Loucy (cell line): ENCODE results near the gene PALD1.
A peak's percentile ranks its signal among the peaks of the same experiment; 100 is the strongest.

Experiments used
- H2AFZ ChIP-seq: fragments of 200-600 bp; sonication (generic); 2 replicates; pipeline ENCODE4 v1.6.0; 2016; ENCODE audit warnings: antibody characterized with exemption, mild to moderate bottlenecking, low read length, moderate library complexity
- H3F3A ChIP-seq: fragments of 200-600 bp; 2 replicates; pipeline ENCODE4 v1.6.0; 2016; ENCODE audit warnings: antibody characterized with exemption, low read depth, mild to moderate bottlenecking
- H3K27me3 ChIP-seq: fragments of 200-600 bp; sonication (generic); 2 replicates; pipeline ENCODE4 v1.6.1; 2014; ENCODE audit warnings: low read length, mild to moderate bottlenecking; ENCODE audit not compliant: insufficient read depth, poor library complexity, severe bottlenecking
- H3K36me3 ChIP-seq: fragments of 200-600 bp; sonication (generic); 2 replicates; pipeline ENCODE4 v1.6.1; 2016; ENCODE audit warnings: low read length; ENCODE audit not compliant: insufficient read depth
- H3K4me1 ChIP-seq: fragments of 200-600 bp; sonication (generic); 2 replicates; pipeline ENCODE4 v1.5.1; 2014; ENCODE audit warnings: low read length, mild to moderate bottlenecking; ENCODE audit not compliant: insufficient read depth, poor library complexity, severe bottlenecking
- H3K4me2 ChIP-seq: fragments of 200-600 bp; sonication (generic); 2 replicates; pipeline ENCODE4 v1.6.0; 2014; ENCODE audit warnings: antibody characterized with exemption, low read length, low read depth, mild to moderate bottlenecking; ENCODE audit not compliant: poor library complexity, severe bottlenecking
- H3K4me3 ChIP-seq: fragments of 200-600 bp; sonication (generic); 2 replicates; pipeline ENCODE4 v1.5.1; 2014; ENCODE audit warnings: low read length, mild to moderate bottlenecking, mixed read lengths; ENCODE audit not compliant: poor library complexity, severe bottlenecking
- H3K79me2 ChIP-seq: fragments of 200-600 bp; sonication (generic); 2 replicates; pipeline ENCODE4 v1.6.1; 2014; ENCODE audit warnings: low read length; ENCODE audit not compliant: insufficient read depth
- H3K9ac ChIP-seq: fragments of 200-600 bp; sonication (generic); 2 replicates; pipeline ENCODE4 v1.6.0; 2014; ENCODE audit warnings: mild to moderate bottlenecking, low read depth, low read length, moderate library complexity; ENCODE audit not compliant: poor library complexity, severe bottlenecking
- H3K9me2 ChIP-seq: fragments of 200-600 bp; sonication (generic); replicated peaks from 2 replicates; pipeline ENCODE4 v1.6.1; 2016; ENCODE audit warnings: low read depth, low read length, mixed read lengths
- H3K9me3 ChIP-seq: fragments of 200-600 bp; sonication (generic); 2 replicates; pipeline ENCODE4 v1.6.1; 2014; ENCODE audit warnings: mild to moderate bottlenecking, antibody characterized with exemption, low read length, low read depth; ENCODE audit not compliant: insufficient read depth
- H4K20me1 ChIP-seq: fragments of 200-600 bp; sonication (generic); 2 replicates; pipeline ENCODE4 v1.6.0; 2014; ENCODE audit warnings: antibody characterized with exemption, low read length, mild to moderate bottlenecking; ENCODE audit not compliant: insufficient read depth, poor library complexity, severe bottlenecking
- CTCF ChIP-seq: fragments of 200-600 bp; sonication (generic); conservative IDR thresholded peaks from 2 replicates; pipeline ENCODE4 v1.5.1; 2014; ENCODE audit warnings: mild to moderate bottlenecking, antibody characterized with exemption, low read length
- EZH2phosphoT487 ChIP-seq: fragments of 200-600 bp; IDR thresholded peaks from 2 replicates; pipeline ENCODE4 v1.6.1; 2018; ENCODE audit warnings: antibody characterized with exemption, mild to moderate bottlenecking, moderate library complexity, borderline replicate concordance

PALD1 gene

DNA sequence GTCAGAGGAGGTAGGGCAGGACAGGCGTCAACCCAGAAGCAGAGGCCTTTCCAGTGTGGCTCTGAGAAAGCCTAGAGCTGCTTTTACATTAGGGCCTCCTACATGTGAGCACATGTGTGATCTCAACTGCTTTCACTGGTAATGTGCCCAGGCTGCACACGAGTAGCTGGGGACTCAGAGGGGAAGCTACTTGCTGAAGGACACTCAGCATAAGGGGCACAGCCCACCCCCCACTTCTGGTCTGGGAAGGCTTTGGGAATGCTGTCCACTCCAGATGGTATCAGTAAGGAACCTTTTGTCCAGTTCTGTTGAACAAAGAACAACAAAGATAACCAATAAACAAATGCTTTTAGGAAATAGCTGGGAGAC is 105.1 kb downstream of the PALD1 start:
- no peak overlapping the region for H3K4me2 ChIP-seq
- no peaks in the 10 kb centered on the region for H3K9me3 ChIP-seq
- H3K27me3 ChIP-seq, result no peaks in the 10 kb centered on the region
- H3K79me2 ChIP-seq, result no peaks in the 10 kb centered on the region
- TF ChIP-seq EZH2phosphoT487 (no peak), CTCF (no peak)
- no peaks in the 10 kb centered on the region for H4K20me1 ChIP-seq
- no peak overlapping the region for H2AFZ ChIP-seq
- H3K4me1 ChIP-seq, result peaks cover 56% of the 10 kb centered on the region
- H3K4me3 ChIP-seq, result no peak overlapping the region
- no peaks in the 10 kb centered on the region for H3K9me2 ChIP-seq
- no peaks in the 10 kb centered on the region for H3K36me3 ChIP-seq
- H3F3A ChIP-seq, result 0 out of 2 replicates have a peak, but pooled peaks cover 3% of the 10 kb centered on the region
- peak overlapping the region; percentile 57 for H3K9ac ChIP-seq

DNA sequence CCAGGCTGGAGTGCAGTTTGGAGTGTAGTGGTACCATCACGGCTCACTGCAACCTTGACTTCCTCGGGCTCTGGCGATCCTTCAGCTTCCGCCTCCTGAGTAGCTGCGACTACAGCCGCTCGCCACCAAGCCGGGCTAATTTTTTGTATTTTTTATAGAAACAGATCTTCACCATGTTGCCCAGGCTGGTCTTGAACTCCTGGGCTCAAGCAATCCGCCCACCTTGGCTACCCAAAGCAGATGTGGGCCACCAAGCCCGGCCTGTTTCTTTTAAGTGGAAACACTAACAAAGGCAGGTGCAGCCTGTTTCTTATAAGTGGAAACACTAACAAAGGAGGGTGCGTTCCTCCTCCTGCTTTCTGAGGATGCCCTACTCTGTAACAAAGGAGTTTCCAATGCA is 105.8 kb downstream of the PALD1 start:
- no peaks in the 10 kb centered on the region for H3K27me3 ChIP-seq
- no peaks in the 10 kb centered on the region for H3F3A ChIP-seq
- H3K9ac ChIP-seq, result peak overlapping the region; percentile 57
- H3K4me1 ChIP-seq, result peaks cover 58% of the 10 kb centered on the region
- no peaks in the 10 kb centered on the region for H4K20me1 ChIP-seq
- TF ChIP-seq EZH2phosphoT487 (no peak), CTCF (no peak)
- H3K4me2 ChIP-seq, result peak overlapping the region; percentile 67
- H3K79me2 ChIP-seq, result no peaks in the 10 kb centered on the region
- H3K9me2 ChIP-seq, result no peaks in the 10 kb centered on the region
- H2AFZ ChIP-seq, result no peak overlapping the region
- H3K36me3 ChIP-seq, result no peaks in the 10 kb centered on the region
- H3K9me3 ChIP-seq, result no peaks in the 10 kb centered on the region
- peak overlapping the region; percentile 24 for H3K4me3 ChIP-seq

- Histone ChIP-seq H3K9me2 (no peaks in the 10 kb centered on the region), H3F3A (no peaks in the 10 kb centered on the region), H3K27me3 (no peaks in the 10 kb centered on the region), H3K9me3 (no peaks in the 10 kb centered on the region), H3K4me1 (peaks cover 59% of the 10 kb centered on the region), H3K79me2 (no peaks in the 10 kb centered on the region), H2AFZ (no peak overlapping the region), H3K4me2 (peak overlapping the region; percentile 67), H3K36me3 (no peaks in the 10 kb centered on the region), H3K4me3 (peak overlapping the region; percentile 24), H4K20me1 (no peaks in the 10 kb centered on the region), H3K9ac (peak overlapping the region; percentile 57)
- TF ChIP-seq EZH2phosphoT487 (no peak), CTCF (no peak)
Measured at GRCh38 chr10:70584909-70585544, 106.5 kb downstream of the PALD1 start.
